Measurements from ENCODE around the gene CNDP1.

DNA sequence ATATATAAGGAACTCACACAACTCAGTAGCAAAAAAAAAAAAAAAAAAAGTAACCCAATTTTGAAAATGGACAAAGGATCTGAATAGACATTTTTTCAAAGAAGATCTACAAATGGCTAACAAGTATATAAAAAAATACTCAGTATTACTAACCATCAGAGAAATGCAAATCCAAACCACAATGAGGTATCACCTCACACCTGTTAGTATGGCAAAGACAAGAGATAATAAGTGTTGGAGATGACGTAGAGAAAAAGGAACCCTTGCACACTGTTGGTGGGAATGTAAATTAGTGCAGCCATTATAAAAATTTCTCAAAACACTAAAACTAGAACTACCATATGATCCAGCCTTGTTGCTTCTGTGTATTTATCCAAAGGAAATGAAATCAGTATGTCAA is 5.8 kb upstream of the CNDP1 start:
- TF ChIP-seq, protein P1, sequence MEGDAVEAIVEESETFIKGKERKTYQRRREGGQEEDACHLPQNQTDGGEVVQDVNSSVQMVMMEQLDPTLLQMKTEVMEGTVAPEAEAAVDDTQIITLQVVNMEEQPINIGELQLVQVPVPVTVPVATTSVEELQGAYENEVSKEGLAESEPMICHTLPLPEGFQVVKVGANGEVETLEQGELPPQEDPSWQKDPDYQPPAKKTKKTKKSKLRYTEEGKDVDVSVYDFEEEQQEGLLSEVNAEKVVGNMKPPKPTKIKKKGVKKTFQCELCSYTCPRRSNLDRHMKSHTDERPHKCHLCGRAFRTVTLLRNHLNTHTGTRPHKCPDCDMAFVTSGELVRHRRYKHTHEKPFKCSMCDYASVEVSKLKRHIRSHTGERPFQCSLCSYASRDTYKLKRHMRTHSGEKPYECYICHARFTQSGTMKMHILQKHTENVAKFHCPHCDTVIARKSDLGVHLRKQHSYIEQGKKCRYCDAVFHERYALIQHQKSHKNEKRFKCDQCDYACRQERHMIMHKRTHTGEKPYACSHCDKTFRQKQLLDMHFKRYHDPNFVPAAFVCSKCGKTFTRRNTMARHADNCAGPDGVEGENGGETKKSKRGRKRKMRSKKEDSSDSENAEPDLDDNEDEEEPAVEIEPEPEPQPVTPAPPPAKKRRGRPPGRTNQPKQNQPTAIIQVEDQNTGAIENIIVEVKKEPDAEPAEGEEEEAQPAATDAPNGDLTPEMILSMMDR (conservative IDR thresholded peaks at IDR 0.05), result no peak
- no peak for TF ChIP-seq ZFX (IDR thresholded peaks at IDR 0.05)
